PC-9 (cell line): ENCODE results near the gene IL23R.

ENCODE experiments used
- CTCF ChIP-seq: fragments of 200-600 bp; sonication (generic); conservative IDR thresholded peaks from 2 replicates; pipeline ENCODE4 v1.6.1; 2017; ENCODE audit warnings: mixed run types, antibody characterized with exemption, mild to moderate bottlenecking, moderate library complexity
- EZH2 ChIP-seq: fragments of 200-600 bp; sonication (generic); IDR thresholded peaks from 2 replicates; pipeline ENCODE4 v1.8.0; 2017; ENCODE audit warnings: antibody characterized with exemption, low read depth

- no peak for TF ChIP-seq EZH2
- TF ChIP-seq CTCF: no peak
These were observed 119.7 kb downstream of the IL23R start for GRCh38 chr1:67285780-67286488.
